ENCODE results near the gene NCK2.

DNA sequence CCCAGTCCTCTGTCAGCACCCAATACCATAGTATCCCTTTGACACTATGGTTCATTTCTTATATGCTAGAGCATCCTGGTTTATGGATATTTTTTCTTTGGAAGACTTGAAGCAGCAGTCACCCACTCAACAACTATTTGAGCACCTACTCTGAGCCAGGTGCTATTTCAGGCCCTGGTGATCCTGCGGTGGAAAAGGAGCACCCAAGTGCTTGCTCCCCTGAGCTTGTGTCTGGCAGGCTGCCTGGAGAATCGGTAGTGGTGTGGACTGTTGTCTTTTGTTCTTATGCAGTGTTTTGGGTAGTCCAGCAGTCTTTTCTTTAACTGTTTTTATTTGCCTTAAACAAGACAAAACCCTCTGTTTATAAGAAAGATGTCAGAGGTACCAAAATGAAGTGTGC lies 28.9 kb downstream of the NCK2 start:
- TF ChIP-seq, protein P1, sequence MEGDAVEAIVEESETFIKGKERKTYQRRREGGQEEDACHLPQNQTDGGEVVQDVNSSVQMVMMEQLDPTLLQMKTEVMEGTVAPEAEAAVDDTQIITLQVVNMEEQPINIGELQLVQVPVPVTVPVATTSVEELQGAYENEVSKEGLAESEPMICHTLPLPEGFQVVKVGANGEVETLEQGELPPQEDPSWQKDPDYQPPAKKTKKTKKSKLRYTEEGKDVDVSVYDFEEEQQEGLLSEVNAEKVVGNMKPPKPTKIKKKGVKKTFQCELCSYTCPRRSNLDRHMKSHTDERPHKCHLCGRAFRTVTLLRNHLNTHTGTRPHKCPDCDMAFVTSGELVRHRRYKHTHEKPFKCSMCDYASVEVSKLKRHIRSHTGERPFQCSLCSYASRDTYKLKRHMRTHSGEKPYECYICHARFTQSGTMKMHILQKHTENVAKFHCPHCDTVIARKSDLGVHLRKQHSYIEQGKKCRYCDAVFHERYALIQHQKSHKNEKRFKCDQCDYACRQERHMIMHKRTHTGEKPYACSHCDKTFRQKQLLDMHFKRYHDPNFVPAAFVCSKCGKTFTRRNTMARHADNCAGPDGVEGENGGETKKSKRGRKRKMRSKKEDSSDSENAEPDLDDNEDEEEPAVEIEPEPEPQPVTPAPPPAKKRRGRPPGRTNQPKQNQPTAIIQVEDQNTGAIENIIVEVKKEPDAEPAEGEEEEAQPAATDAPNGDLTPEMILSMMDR (conservative IDR thresholded peaks at IDR 0.05 in 1 of 2, IDR thresholded peaks at IDR 0.05 in 1 of 2; ENCODE audit: extremely low read depth in 1 of 2, insufficient read depth in 1 of 2, low read depth in 1 of 2, low read length in 2 of 2), result no peak
- TF ChIP-seq EZH2 (IDR thresholded peaks at IDR 0.05; ENCODE audit: borderline replicate concordance, low read length), result no peak
